RCC 7860 (cell line): ENCODE measurements around the gene KAT14.
A peak's percentile ranks its signal among the peaks of the same experiment; 100 is the strongest.
"Not testable (repeated sequence)": the region's sequence is repeated elsewhere in the genome, so short reads cannot be mapped to it uniquely, and the experiment has no call there.

Source experiments
- DNase-seq: peaks from one replicate; pipeline ENCODE4 v3.0.0-alpha.2; 2015; ENCODE audit warnings: low spot score
- FAIRE-seq: peaks from 2 replicates; lab custom pipeline; 2012; peaks lifted over from hg19 to GRCh38; lab: Jason Lieb, UNC

Gene KAT14

DNA sequence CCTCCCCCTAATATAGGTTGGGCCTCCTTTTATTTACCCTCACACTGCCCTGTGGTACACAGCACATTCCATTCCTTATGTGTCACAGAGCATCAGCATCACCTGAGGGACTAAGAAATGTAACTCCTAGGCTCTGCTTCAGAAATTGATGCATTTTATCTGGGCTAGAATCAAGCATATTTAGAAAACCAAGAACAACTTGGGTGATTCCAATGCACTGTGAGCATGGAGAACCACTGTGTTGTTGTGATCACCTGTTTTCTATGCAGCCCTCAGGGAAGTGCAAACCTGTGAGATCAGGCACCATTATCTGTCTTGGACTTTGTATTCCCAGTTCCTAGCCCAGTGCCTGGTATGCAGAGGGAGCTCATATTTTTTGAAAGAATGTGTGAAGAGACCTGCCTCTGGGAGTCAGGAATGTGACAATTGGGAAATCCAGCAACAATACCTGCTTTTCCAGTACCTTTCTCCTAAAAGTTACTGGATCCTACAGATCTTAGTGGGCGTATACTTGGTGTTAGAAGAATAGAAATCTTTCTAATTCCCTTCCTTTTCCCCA, 7.0 kb downstream of the KAT14 start:
- no peak for FAIRE-seq
- DNase-seq: no peak

GRCh38 chr20:18154342-18154741, 16.7 kb downstream of the KAT14 start:
- DNase-seq (no peak), FAIRE-seq (no peak)

DNA sequence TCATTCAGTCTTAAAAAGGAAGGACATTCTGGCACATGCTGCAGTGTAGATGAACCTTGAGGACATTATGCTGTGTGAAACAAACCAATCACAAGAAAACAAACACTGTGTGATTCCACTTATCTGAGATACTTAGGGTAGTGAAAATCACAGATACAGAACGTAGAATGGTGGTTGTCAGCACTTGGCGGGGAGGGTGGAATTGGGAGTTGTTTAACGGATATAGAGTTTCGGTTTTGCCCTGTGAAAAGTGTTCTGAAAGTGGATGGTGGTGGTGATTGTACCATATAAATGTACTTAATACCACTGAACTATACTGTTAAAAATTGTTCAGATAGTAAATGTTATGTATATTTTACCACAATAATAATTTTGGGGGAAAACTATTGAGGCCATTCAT, 18.4 kb downstream of the KAT14 start:
- DNase-seq (no peak), FAIRE-seq (no peak)

- FAIRE-seq (no peak), DNase-seq (no peak)
Observed at GRCh38 chr20:18164356-18164755, 26.7 kb downstream of the KAT14 start.

- FAIRE-seq (no peak), DNase-seq (no peak)
Observed at GRCh38 chr20:18165553-18165952, 27.9 kb downstream of the KAT14 start.

GRCh38 chr20:18166241-18166881, 28.7 kb downstream of the KAT14 start:
- FAIRE-seq (no peak), DNase-seq (no peak)

GRCh38 chr20:18166950-18167349, 29.3 kb downstream of the KAT14 start:
- DNase-seq (no peak), FAIRE-seq (no peak)

DNA sequence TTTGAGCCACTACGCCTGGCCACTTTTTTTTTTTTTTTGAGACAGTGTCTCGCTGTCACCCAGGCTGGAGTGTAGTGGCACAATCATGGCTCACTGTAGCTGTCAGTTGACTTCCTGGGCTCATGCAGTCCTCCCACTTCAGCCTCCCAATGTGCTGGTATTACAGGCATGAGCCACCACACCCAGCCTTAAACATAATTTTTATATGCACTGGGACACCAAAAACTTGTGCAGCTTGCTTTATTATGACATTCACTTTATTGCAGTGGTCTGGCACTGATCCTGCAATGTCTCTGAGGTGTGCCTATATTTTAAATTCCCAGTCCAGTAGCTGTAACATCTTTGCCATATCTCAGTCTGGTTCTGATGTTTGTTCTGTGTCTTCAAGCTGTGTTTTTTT, 34.7 kb downstream of the KAT14 start:
- DNase-seq (no peak), FAIRE-seq (no peak)

DNA sequence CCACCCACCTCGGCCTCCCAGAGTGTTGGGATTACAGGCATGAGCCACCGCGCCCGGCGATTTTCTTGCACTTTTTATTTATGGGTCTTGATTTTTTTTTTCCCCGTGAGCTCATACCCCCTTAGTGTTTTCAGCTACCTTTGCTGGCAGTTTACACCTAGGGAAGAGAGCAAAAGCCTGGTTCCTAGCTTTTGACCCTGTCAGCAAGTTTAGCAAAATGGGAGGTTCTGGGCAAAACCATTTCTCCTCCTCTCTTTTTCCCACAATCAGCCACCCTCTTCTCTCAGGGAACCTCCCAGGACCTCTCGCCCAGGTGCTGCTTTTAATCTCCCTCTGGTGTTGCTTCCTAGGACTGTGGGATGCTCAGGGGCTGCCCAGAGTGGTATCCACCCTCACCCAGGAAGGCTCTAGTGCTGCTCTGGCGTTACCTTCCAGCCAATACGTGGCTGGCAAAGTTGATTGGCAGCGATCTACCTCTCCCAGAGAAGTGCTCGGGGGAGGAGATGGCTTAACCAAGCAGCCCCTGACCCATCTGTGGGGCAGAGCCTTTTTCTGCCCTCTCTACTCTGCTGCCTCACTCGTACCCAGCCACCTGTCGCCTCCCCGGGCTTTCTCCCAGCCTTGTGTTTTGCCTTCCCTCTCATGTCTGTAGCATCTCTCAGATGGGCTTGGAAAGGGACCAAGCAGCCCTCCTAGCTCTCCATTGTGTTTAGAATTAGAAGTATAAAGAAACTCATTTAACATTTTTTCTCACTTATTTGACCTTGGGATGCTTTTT, 37.4 kb downstream of the KAT14 start:
- DNase-seq: no peak
- FAIRE-seq: no peak

DNA sequence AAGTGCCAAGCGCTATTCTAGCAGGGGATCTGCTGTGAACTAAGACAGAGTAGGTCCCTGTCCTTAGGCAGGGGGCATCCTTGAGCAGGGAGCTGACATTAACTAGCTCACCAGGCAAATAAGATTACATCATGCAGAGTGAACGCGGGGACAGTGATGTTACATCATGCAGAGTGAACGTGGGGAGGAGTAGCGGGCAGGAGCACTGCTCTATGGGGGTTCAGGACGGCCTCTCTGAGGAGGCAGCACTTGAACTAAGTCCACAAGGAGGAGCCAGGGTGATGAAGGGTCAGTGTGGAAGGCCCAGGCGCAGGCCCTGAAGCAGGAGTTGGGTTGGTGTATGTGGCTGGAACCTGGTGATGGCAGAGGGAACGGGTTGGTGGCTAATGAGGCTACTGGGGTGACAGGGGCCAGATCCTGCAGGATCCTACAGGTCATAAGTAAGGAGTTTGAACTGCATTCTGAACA, 38.7 kb downstream of the KAT14 start:
- DNase-seq: no peak
- FAIRE-seq: no peak

DNA sequence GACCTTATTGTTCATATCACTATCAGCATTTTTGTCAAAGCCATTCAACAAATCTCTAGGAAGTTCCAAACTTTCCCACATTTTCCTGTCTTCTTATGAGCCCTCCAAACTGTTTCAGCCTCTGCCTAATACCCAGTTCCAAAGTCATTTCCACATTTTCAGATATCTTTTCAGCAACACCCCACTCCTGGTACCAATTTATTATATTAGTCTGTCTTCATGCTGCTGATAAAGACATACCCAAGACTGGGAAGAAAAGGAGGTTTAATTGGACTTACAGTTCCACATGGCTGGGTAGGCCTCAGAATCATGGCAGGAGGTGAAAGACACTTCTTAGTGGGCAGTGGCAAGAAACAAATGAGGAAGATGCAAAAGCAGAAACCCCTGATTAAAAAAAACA, 42.7 kb downstream of the KAT14 start:
- not testable (repeated sequence) for DNase-seq, FAIRE-seq

DNA sequence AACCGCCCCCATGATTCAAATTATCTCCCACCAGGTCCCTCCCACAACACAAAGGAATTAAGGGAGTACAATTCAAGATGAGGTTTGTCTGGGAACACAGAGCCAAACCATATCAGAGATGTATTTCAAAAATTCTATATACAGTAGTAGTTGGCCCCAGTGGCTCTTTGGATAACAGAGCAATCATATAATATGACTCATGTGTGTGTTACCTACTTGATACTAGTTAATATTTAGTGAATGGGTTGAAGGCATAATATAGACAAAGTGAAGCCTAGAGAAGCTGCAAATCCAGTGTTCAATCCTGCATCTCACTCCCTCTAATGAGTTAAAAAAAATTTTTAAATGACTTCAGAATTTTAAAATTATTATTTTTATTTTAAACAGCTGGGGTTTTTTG, 43.2 kb downstream of the KAT14 start:
- DNase-seq (peak; percentile 45), FAIRE-seq (peak; percentile 72)

GRCh38 chr20:18187020-18187419, 49.4 kb downstream of the KAT14 start:
- DNase-seq: no peak
- no peak for FAIRE-seq

DNA sequence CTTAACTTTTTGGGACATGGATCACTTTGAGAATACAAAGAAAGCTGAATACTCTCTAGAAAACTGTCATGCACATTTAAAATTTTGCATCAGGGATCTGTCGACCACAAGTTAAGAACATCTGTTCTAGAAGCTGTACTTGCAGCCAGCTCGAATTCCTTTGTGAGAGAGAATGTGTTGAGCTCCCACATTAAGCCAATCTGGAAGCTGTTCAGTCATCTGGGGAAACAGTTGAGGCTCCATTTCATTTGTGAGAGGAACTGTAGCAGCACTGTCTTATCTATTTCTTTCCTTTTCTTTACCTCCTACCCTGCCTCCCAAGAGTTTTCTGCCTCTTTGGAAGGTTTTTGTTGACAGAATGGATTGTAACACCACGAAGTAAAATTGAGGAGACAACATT, 50.8 kb downstream of the KAT14 start:
- FAIRE-seq: no peak
- DNase-seq: no peak

DNA sequence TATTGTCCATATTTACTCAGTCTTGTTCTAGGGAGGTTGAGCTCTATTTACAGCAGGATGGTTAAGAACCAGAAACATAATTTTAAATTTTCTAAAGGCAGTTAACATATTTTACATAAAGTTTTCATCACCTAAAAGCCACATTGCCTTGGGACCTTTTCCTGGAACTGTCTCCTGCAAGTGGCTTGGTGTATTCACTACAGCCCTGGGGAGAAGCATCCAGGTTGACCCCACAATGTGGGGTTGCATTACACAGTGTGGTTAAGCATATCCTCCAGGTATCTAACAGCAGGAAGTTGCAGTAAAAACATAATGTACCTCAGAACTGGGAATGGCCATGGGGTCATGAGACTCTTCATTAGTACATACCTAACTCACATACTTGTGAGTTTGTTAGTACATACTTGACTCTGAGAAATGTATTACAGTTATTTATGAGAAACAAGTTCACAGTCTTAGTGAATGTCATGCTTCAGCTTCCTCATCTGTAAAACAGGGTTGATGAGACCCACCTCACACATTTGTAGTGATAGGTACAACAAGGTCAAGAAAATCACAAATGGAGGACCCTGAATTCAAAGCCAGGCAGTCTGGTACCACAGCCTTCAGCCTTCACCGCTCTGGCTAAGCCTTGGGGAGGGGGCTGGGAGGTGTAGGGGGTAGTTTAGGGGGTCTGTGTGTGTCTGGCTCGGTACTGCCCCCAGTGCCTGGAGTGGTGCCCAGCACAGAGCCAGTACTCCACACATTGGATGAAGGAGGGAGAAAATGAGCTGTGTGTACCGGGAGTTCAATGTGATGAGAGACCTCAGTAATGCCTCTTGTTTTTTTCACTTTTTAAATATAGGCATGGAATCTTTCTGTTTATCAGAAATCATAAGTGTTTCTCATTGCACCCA, 52.9 kb downstream of the KAT14 start:
- DNase-seq (no peak), FAIRE-seq (no peak)

DNA sequence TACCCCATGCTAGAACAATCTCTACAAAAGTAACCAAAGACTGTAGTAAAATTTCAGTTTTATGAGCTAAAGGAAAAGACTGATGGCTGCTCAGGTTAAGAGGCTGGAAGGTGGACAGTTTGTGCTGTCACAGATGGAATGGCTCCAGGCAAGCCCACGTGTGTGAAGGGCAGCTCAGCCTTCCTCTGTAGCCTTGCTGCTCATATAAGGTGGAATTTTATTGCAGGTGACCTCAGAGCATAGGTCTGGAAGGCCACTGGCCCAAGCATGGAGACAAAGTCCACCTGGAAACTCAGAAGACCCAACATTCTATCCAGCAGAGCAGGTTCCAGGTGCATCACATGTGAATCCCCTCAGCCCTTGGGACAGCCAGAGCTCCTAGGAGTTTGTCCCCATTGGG, 53.6 kb downstream of the KAT14 start:
- FAIRE-seq (no peak), DNase-seq (no peak)

GRCh38 chr20:18194461-18194860, 56.8 kb downstream of the KAT14 start:
- FAIRE-seq, DNase-seq: not testable (repeated sequence)

DNA sequence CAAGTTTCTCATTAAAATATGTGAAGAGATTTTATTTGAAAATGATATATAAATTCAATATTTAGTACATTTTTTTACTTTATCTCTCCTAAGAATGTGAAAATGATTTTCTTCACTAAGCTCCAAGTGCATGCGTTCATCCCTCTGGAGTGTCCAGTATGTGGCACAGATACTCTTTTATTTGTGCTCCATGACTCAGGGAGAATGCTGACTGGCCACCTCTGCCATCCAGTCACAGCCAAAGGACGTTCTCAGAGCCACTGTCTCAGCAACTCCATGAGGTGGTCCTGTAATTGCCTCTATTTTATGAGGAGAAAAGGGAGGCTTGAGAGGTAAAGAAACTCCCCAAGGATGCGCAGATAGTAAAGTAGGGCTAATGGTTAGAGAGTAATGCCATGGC, 58.3 kb downstream of the KAT14 start:
- DNase-seq: no peak
- no peak for FAIRE-seq

DNA sequence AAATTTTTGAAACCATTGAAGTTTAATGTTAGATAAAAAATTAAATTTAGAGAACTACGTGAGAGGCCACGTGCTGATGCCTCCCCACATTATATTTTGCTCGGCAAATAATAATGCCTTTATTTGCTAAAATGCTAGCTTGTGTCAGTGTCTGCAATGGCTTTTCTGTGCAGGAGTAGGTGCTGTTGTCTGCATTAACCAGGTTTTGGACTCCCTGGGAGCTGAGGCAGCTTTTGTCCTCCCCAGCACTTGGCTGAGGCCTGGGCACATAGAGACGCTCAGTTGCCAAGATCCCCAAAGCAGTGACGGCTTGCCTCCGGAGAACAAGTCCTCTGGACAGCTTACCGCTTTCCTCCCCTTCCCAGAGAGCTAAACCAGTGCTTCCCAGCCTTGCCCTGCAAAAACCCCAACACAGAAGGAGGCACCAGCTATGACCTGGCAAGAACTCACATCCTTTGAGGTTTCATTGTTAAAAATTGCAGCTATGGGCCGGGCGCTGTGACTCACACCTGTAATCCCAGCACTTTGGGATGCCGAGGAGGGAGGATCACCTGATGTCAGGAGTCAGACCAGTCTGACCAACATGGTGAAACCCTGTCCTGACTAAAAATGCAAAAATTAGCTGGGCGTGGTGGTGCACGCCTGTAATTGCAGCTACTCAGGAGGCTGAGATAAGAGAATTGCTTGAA, 59.9 kb downstream of the KAT14 start:
- no peak for FAIRE-seq
- no peak for DNase-seq

DNA sequence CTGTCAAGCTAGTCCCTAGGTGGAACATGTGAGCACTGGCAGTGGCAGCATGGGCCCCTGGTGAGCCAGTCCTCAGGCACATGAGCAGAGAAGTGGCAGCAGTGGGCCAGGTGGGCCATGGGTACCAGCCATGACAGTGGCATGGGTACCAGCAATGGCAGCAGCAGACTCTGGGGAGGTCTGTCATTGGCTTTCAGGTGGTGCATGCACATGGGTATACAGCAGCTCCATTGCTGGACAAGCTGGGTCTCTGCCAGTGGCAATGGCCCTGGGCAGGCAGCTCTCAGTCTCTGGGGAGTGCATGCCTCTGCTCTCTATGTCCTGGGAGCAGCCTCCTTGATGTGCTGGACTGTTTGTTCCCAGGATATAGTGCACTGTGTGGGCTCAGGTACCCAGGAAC, 65.3 kb downstream of the KAT14 start:
- FAIRE-seq: no peak

GRCh38 chr20:18203700-18204099, 66.0 kb downstream of the KAT14 start:
- FAIRE-seq, DNase-seq: not testable (repeated sequence)

More for the DNA sequence above, 65.3 kb downstream of the KAT14 start:
- DNase-seq: no peak
